ENCODE results near the gene HRH4.

The HRH4 gene

DNA sequence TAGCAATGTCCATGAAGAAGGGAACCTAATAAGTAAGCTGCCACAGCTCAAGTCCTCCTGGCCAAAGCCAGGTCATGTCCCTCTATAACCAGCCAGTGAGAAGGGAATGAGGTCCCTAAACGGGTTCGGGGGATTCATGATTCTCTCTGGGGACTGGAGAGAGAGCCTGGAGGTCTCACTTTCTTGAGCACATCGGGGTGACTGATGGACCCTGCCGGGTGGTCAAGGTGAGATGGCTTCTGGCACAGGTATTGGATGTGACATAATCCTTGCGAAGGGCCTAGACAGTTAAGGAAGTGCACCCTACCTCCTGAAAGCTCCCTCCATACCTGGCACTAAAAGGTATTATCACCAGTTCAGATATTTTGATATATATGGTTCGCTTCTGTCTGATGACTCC lies 45.7 kb downstream of the HRH4 start:
- TF ChIP-seq, protein P1, sequence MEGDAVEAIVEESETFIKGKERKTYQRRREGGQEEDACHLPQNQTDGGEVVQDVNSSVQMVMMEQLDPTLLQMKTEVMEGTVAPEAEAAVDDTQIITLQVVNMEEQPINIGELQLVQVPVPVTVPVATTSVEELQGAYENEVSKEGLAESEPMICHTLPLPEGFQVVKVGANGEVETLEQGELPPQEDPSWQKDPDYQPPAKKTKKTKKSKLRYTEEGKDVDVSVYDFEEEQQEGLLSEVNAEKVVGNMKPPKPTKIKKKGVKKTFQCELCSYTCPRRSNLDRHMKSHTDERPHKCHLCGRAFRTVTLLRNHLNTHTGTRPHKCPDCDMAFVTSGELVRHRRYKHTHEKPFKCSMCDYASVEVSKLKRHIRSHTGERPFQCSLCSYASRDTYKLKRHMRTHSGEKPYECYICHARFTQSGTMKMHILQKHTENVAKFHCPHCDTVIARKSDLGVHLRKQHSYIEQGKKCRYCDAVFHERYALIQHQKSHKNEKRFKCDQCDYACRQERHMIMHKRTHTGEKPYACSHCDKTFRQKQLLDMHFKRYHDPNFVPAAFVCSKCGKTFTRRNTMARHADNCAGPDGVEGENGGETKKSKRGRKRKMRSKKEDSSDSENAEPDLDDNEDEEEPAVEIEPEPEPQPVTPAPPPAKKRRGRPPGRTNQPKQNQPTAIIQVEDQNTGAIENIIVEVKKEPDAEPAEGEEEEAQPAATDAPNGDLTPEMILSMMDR (IDR thresholded peaks at IDR 0.05), result no peak
- TF ChIP-seq ZFX (IDR thresholded peaks at IDR 0.05; ENCODE audit: borderline replicate concordance), result no peak
- no peak overlapping the region for H3K27ac ChIP-seq

DNA sequence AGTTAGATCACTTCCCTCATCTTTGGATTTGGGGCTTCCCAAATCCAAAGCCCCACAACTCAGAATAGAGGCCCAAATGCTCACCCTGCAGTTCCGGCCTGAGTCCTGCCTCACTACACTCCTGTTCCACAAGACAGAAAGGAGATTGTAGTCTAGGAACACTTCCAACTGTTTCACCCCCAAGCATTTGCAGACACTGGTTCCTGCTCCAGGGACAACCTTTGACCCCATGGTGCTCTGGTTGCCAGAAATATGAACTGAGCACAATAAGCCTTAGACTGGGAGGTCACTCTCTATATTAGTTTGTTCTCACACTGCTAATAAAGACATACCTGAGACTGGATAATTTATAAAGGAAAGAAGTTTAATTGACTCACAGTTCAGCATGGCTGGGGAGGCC lies 49.0 kb downstream of the HRH4 start:
- no peak overlapping the region for H3K27ac ChIP-seq
- TF ChIP-seq, protein P1 (IDR thresholded peaks at IDR 0.05), result no peak
- TF ChIP-seq ZFX (IDR thresholded peaks at IDR 0.05; ENCODE audit: borderline replicate concordance), result no peak

DNA sequence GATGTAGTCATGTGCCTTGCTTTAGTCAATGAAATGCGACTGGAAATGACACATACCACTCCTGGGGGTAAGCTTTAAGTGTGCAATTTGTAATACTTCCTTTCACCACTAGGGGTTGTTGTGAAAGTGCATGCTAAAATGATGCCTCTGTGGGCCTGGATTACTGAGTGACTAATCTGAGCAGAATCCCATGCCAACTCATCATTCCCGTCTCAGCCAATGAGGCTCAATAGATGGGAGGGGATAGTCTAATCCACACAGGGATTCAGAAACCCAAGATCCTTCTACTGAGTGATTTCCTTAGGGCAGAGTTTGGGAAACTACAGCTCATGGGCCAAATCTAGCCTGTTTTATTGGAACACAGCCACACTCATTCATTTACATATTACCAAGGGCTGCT lies 54.0 kb downstream of the HRH4 start:
- H3K27ac ChIP-seq, result no peak overlapping the region
- no peak for TF ChIP-seq ZFX (IDR thresholded peaks at IDR 0.05; ENCODE audit: borderline replicate concordance)
- TF ChIP-seq, protein P1 (IDR thresholded peaks at IDR 0.05), result peak; percentile 82

DNA sequence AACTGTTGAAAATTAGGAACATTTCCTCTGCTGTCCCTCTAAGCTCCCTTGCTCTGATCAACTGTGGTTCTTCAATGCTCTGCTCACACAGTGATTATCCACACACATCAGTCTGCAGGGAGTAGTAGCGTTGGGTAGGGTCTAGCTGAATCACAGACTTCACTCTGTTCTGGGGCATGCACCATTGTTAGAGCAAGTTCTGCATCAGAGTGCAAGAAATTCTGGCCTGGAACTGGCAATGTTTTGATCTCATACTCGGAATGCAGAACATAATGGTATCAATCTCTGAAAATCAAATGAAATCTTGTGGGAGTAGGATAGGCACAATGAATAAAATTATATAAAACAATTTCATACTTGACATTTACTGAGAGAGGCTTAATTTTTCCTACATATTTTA lies 55.3 kb downstream of the HRH4 start:
- H3K27ac ChIP-seq, result no peak overlapping the region
- TF ChIP-seq, protein P1 (IDR thresholded peaks at IDR 0.05), result no peak
- no peak for TF ChIP-seq ZFX (IDR thresholded peaks at IDR 0.05; ENCODE audit: borderline replicate concordance)

DNA sequence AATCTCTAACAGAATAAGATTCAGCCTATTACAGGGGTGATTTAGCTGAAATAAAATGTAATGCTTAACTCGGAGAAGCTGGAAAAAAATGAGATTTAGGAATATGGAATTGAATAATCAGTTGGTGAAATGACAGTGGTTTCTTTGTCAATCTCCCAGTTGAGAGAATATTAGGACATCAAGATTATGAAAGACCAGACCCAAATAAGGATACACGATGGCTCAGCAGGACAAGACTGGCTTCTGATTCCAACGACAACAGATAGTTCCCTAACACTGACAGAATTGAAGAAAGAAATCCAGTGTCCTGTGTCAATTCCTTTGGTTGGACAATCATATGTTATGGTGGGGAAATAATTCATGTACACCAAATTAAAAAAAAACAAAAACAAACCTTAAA lies 55.8 kb downstream of the HRH4 start:
- no peak overlapping the region for H3K27ac ChIP-seq
- TF ChIP-seq, protein P1 (IDR thresholded peaks at IDR 0.05), result no peak

DNA sequence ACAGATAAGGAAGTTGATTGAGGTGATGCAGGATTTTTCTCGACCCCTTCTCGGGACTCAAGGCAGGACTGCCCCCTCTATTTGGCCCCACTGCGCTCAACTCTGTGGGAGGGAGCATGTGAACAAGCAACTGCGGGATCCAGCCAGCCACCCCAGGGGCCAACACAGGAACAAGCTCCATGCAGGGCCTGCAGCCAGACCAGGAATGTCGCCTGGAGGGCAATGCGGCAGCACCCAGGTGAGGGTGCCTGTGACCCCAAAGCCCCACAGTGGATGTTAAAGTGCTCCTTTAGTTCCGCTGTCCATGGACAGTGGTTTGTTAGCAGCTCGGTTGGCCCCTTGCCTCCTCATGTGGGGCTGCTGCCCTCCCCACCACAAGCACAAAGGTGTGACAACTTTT lies 57.1 kb downstream of the HRH4 start:
- H3K27ac ChIP-seq, result no peak overlapping the region
- TF ChIP-seq ZFX (IDR thresholded peaks at IDR 0.05; ENCODE audit: borderline replicate concordance), result no peak
- TF ChIP-seq, protein P1 (IDR thresholded peaks at IDR 0.05), result no peak

DNA sequence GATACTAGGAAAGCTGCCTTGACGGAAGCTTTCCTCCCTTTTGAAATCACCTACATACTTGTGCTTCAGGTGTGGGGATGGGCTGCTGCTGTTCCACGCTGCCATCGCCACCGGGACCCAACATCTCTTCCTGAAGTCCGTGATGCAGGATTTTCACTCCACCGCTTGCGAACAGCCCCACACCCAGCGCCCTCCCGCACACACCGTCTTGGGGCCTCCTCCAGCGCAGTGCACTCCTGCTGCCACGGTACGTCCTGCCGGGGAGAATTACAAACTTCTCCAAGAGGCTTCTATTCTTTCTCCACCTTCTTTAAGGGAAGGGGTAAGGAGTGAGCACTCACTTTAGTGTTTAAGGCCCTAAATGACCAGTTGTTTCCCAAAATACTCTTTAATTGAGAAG lies 58.2 kb downstream of the HRH4 start:
- no peak overlapping the region for H3K27ac ChIP-seq
- TF ChIP-seq ZFX (IDR thresholded peaks at IDR 0.05; ENCODE audit: borderline replicate concordance), result no peak
- TF ChIP-seq, protein P1 (IDR thresholded peaks at IDR 0.05), result no peak
